ENCODE measurements around the gene ARID1A. TPM values are rescaled to one million over a fixed set of nuclear protein-coding genes. Genes with fewer than 3 reads are reported as not detected.

The ARID1A gene
- total RNA-seq, 1 donor: 22.8 TPM

- peaks cover 7% of the 10 kb centered on the region for H3K36me3 ChIP-seq (ENCODE audit: insufficient read depth, low read length)
- H3K79me2 ChIP-seq (ENCODE audit: insufficient read depth, low read length): peaks cover 93% of the 10 kb centered on the region
- no peak for TF ChIP-seq CTCF (IDR thresholded peaks at IDR 0.05; ENCODE audit: extremely low read depth, low read depth, low read length)
- no peak overlapping the region for H2AFZ ChIP-seq (ENCODE audit: low read length)
- H3K4me1 ChIP-seq (ENCODE audit: insufficient read depth, low read length): peaks cover 41% of the 10 kb centered on the region
- H4K20me1 ChIP-seq (ENCODE audit: insufficient read depth, low read length): peaks cover 76% of the 10 kb centered on the region
- DNase-seq (ENCODE audit: insufficient read length, low spot score, missing footprints): peak; percentile 75
- H3K9me3 ChIP-seq (ENCODE audit: low read depth, low read length): no peaks in the 10 kb centered on the region
- peak overlapping the region; percentile 62 for H3K4me2 ChIP-seq (ENCODE audit: insufficient read depth, low read length)
- H3K27ac ChIP-seq (ENCODE audit: low read depth, low read length): peak overlapping the region; percentile 62
- H3K27me3 ChIP-seq (ENCODE audit: insufficient read depth, low read length): no peaks in the 10 kb centered on the region
- H3K4me3 ChIP-seq (ENCODE audit: insufficient read depth, low read length): peak overlapping the region; percentile 4
Measured at GRCh38 chr1:26706315-26706714, 10.5 kb downstream of the ARID1A start.

- Histone ChIP-seq H3K79me2 (ENCODE audit: insufficient read depth, low read length) (peaks cover 95% of the 10 kb centered on the region), H3K36me3 (ENCODE audit: insufficient read depth, low read length) (peaks cover 7% of the 10 kb centered on the region), H3K4me3 (ENCODE audit: insufficient read depth, low read length) (no peak overlapping the region), H2AFZ (ENCODE audit: low read length) (no peak overlapping the region), H4K20me1 (ENCODE audit: insufficient read depth, low read length) (peaks cover 73% of the 10 kb centered on the region), H3K4me1 (ENCODE audit: insufficient read depth, low read length) (peaks cover 11% of the 10 kb centered on the region), H3K9me3 (ENCODE audit: low read depth, low read length) (no peaks in the 10 kb centered on the region), H3K27me3 (ENCODE audit: insufficient read depth, low read length) (no peaks in the 10 kb centered on the region), H3K27ac (ENCODE audit: low read depth, low read length) (no peak overlapping the region), H3K4me2 (ENCODE audit: insufficient read depth, low read length) (no peak overlapping the region)
- no peak for TF ChIP-seq CTCF (IDR thresholded peaks at IDR 0.05; ENCODE audit: extremely low read depth, low read depth, low read length)
- no peak for DNase-seq (ENCODE audit: insufficient read length, low spot score, missing footprints)
Measured at GRCh38 chr1:26710811-26711210, 15.0 kb downstream of the ARID1A start.

- Histone ChIP-seq H3K27me3 (ENCODE audit: insufficient read depth, low read length) (no peaks in the 10 kb centered on the region), H3K4me2 (ENCODE audit: insufficient read depth, low read length) (no peak overlapping the region), H3K27ac (ENCODE audit: low read depth, low read length) (no peak overlapping the region), H3K4me1 (ENCODE audit: insufficient read depth, low read length) (peaks cover 6% of the 10 kb centered on the region), H3K79me2 (ENCODE audit: insufficient read depth, low read length) (peaks cover 97% of the 10 kb centered on the region), H3K36me3 (ENCODE audit: insufficient read depth, low read length) (peaks cover 7% of the 10 kb centered on the region), H4K20me1 (ENCODE audit: insufficient read depth, low read length) (peaks cover 73% of the 10 kb centered on the region), H3K4me3 (ENCODE audit: insufficient read depth, low read length) (no peak overlapping the region), H2AFZ (ENCODE audit: low read length) (no peak overlapping the region), H3K9me3 (ENCODE audit: low read depth, low read length) (no peaks in the 10 kb centered on the region)
- no peak for TF ChIP-seq CTCF (IDR thresholded peaks at IDR 0.05; ENCODE audit: extremely low read depth, low read depth, low read length)
- DNase-seq (ENCODE audit: insufficient read length, low spot score, missing footprints): no peak
Measured at GRCh38 chr1:26711777-26712176, 16.0 kb downstream of the ARID1A start.

GRCh38 chr1:26717017-26717491 is 21.2 kb downstream of the ARID1A start:
- Histone ChIP-seq H2AFZ (ENCODE audit: low read length) (no peak overlapping the region), H4K20me1 (ENCODE audit: insufficient read depth, low read length) (peaks cover 90% of the 10 kb centered on the region), H3K9me3 (ENCODE audit: low read depth, low read length) (no peaks in the 10 kb centered on the region), H3K36me3 (ENCODE audit: insufficient read depth, low read length) (peaks cover 5% of the 10 kb centered on the region), H3K4me2 (ENCODE audit: insufficient read depth, low read length) (peak overlapping the region; percentile 17), H3K4me1 (ENCODE audit: insufficient read depth, low read length) (peaks cover 15% of the 10 kb centered on the region), H3K27ac (ENCODE audit: low read depth, low read length) (no peak overlapping the region), H3K4me3 (ENCODE audit: insufficient read depth, low read length) (no peak overlapping the region), H3K27me3 (ENCODE audit: insufficient read depth, low read length) (no peaks in the 10 kb centered on the region), H3K79me2 (ENCODE audit: insufficient read depth, low read length) (peaks cover 98% of the 10 kb centered on the region)
- peak; percentile 84 for DNase-seq (ENCODE audit: insufficient read length, low spot score, missing footprints)
- no peak for TF ChIP-seq CTCF (IDR thresholded peaks at IDR 0.05; ENCODE audit: extremely low read depth, low read depth, low read length)

Measured in osteoblast (primary cell).